Suppressor macrophage treated with lipopolysaccharide for 1 hour (primary cell): Measurements from ENCODE around the gene PIP4K2C.
A peak's percentile ranks its signal among the peaks of the same experiment; 100 is the strongest.
"Not testable (repeated sequence)": the region's sequence is repeated elsewhere in the genome, so short reads cannot be mapped to it uniquely, and the experiment has no call there.

Experiments
- DNase-seq, 3 donors: peaks; one replicate each; pipeline ENCODE4 v3.0.0-alpha.2; 2020 to 2022

The PIP4K2C gene

DNA sequence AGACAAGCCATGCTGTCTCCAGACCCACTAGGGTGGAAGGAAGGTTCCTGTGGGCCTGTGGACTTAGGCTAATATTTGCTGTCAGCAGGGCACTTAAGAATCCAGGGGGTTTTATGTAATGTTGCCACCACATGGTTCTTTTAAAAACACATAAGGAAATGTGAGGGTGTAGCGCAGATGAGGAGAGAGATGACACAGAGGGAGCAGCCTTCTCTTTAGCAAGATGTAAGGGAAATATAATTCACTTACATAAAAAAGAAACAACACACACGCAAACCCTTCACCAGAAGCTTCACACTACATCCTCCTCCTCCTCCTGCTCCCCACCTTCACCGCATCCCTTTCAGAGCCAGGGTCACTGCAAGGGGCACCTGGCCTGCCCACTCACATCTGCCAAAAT, 4.9 kb upstream of the PIP4K2C start:
- no peak for DNase-seq

DNA sequence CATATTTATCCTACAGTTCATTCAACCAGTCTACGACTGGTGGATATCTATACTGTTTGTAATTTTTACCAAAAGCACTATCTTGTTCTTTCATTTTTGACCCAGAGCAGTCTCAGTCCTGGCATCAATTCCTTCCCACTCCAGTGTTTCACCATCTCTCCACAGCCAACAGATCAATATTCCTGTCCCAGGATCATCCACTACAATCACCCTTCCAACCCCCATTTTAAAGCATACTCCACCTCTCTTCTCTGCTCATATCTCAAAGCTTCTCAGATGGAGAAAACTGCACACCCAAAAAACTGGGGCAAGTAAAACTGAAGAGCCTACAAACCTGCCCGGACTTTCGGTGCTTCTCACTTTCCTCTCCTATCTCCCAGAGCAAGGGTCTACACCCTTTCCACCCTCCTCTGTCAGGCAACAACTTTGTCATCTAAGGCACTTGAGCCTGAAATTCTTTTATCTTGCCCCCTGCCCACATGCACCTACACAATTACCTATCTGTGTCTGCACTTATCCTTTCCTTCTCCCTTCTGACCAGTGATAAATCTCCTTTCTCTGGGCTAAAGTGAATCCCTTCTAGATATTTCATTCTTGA, 4.1 kb upstream of the PIP4K2C start:
- no peak for DNase-seq

DNA sequence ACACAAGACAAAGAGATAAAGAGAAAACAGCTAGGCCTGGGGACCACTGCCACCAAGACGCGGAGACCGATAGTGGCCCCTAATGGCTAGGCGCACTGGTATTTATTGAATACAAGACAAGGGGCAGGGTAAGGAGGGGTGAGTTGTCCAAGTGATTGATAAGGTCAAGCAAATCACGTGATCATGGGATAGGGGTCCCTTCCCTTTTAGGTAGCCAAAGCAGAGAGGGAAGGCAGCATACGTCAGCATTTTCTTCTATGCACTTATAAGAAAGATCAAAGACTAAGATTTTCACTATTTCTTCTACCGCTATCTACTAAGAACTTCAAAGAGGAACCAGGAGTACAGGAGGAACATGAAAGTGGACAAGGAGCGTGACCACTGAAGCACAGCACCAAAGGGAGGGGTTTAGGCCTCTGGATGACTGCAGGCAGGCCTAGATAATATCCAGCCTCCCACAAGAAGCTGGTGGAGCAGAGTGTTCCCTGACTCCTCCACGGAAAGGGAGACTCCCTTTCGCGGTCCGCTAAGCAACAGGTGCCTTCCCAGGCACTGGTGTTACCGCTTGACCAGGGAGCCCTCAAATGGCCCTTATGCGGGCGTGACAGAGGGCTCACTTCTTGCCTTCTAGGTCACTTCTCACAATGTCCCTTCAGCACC, 1.9 kb upstream of the PIP4K2C start:
- DNase-seq, result not testable (repeated sequence)

DNA sequence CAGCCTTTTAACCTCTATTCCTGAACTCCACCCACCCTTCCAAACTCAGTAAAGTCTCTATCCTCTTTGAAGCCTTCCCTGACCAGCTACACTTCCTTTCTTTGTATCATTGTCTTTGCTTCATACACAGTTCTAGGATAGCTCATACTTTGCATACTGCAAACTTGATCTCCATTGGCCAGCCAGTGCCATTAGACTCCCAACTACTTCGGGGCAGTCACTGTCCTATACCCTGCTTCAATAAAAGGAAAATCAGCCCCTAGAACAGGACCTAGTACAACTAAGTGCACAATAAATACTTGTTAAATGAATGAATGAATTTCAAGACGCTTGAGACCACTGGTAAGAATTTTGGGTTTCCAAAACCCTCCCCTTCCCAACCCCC, 521 bp upstream of the PIP4K2C start:
- no peak for DNase-seq

DNA sequence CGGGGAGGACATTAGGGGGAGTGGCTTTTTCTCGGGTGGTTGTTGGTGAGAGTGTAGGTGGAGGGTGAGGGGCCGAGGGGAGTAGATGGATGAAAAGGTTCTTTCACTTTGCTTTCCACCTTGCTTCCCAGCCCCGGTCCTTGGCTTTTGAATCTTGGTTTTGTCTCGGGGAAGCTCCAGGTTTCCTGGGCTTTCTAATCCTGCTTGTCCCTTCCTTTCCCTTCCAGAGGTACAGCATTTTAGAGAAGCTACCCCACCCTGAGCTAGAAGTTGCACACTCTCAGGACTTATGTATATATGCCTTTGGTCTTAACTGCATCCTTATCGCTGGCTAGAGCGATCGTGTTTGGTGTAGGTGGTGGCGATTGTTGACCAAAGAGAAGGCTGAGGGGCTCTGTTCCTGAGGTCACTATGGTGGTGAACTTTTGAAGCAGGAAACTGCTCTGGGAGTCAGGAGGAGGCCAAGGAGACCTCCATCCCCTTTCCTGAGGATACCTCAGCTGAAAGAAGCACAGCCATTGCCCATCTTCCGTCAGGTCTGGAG, 862 bp downstream of the PIP4K2C start:
- DNase-seq, result no peak

DNA sequence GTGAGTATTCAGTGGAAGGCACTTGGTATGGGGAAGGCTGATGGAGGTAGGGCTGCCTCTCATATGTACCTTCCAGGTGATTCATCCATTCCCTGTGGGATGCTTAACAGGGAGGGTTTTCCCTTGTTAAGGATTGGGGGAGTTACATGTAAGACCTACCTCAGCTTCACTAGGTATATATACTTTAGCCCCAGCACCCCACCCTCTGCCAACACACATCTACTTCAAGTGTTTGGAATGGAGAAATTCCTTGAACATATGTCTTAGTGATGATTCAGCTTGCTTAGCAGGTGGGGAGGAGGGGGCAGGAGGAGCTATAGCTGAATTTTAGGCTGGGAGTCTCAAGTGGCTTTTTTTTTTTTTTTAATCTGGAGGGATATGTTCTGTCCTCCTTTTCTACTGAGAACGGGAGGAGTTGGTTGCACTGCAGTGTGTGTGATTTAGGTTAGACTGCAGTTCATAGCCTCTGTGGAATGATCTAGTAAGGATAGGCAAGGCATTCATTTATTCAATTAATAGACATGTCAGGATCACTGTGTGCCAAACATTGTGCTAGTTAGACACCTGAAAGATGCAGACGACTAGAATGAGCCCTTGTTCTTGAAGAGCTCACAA, 1.7 kb downstream of the PIP4K2C start:
- DNase-seq, result no peak

DNA sequence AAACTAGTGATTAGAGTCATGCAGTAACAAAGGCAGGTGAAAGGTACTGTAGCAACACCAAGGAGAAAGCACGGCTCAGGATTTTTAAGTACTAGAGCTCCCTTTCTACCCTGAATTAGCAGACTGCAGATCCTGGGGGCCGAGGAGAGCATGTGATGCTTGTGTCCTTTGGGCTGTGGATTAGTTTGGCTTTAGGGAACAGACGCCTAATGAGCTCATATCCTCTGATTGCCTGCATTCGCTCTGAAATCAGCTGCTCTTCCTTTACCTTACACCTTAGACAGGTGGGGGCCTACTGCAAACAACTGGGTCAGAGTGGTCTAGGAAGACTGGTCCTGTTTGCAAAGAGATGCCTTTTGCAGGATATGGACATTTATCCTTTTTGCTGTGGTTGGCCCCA, 2.2 kb downstream of the PIP4K2C start:
- DNase-seq, result no peak

DNA sequence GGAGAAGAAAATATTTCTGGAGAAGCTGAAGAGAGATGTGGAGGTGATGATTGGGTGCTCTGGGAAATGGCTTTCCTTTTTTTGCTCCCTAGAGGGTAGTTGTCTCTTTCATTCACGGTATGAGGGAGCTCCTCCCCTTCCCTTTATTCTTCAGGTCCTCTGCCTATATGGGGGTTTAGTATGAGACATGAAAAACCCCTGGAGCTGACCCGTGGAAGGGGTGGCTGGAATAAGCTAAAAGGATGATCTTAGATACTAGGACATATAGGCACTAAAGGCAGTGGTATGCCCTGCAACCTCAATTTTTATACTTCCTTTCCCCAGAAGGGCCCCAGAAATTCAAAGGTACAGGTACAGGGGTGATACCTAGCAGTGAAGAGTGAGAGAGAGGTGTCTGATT, 9.4 kb downstream of the PIP4K2C start:
- DNase-seq, result no peak

DNA sequence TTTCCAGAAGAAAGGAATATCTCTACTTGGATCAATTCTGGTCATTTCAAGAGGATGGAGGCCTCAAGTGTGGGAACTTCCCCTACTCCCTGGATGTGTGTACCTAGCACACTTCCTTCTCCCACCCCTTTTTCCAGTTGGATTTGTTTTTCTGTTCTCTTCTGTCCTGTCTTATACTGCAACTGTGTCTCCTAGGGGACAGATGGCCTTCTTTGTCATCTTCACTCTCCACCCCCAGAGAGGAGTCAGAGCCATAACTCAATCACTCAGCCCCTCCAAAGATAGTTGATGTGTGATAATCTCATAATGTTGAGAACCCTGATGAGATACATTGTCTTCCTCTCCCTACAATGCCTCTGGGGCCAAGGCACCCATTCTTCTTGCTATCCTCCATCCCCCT, 11.6 kb downstream of the PIP4K2C start:
- no peak for DNase-seq

DNA sequence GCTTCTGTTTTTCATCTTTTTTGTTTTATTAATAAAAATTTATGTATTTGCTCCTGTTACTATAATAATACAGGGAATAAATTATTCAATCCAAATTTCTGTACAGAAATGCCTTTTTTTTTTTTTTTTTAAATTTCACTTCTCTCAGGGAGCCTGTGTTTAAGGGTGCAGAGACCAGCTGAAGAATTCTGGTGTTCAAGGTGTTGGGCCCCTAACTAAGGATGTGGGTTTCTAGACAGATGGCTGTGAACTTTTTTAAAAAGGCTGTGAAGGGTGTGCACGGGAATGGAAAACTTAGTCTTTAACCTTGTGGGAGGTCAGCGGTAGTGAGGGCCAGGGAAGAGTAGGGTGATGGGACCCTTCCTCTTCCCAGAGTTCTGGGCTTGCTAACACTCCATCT, 12.3 kb downstream of the PIP4K2C start:
- DNase-seq, result no peak

DNA sequence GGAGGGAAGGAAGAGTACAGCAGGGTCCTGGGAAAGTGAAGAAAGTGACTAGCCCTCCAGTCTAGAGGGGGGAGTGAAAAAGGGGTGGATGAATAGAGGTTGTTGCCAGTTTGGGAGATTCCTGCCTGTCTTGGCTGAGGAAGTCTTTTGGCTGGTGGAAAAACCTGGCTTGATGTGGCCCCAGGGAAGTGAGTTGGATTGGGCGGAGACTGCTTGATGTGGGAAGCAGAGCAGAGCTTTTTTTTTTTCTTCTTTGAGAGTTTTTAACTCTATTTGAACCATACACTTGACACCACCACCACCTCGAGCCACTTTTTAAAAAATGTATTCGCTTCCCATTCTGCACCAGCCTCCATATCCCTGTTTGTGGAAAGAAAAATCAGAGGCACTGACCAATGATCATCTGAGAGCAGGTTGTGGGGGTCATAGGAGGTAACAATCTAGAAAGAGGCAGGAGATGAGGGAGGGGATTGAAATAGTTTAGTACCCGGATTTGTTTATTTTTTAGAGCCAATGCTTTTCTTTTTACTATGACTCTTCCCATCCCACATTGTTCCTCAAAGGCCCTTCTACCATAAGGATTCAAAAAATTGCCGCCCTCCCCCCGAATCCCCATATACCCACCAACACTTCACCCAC, 12.9 kb downstream of the PIP4K2C start:
- DNase-seq, result peak in 1 of 3 donors; percentile 37

DNA sequence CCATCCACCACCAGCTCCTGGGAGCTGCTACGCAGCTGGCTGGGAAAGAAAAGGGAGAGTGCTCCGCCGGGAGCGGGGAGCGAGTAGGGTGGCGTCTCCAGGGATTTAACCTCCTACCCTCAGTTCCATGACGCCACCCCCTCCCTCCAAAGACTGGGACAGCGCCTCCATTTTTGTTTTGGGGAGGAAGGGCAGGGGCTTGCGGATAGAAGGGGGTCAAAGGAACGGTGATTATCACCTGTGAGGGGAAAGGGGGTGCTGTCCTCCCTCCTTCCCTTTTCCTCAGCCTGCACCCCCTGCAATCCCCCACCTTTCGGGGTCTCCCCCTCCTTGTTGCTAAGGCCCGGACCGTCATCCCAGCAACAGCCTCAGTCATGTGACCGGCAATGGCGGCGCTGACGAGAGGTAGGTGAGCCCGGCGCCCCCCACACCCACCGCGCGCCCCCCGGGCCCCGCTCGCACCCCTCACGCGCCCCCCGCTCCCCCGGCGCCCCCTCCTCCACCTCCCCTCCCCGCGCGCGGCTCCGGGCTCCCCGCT, 13.5 kb downstream of the PIP4K2C start, which contains the start of gene DTX3:
DTX3 (plus strand) TSS at position 371 of the 538 bp plus-strand sequence. CDS start 1,694 bp downstream, outside the sequence.
- no peak for DNase-seq

DNA sequence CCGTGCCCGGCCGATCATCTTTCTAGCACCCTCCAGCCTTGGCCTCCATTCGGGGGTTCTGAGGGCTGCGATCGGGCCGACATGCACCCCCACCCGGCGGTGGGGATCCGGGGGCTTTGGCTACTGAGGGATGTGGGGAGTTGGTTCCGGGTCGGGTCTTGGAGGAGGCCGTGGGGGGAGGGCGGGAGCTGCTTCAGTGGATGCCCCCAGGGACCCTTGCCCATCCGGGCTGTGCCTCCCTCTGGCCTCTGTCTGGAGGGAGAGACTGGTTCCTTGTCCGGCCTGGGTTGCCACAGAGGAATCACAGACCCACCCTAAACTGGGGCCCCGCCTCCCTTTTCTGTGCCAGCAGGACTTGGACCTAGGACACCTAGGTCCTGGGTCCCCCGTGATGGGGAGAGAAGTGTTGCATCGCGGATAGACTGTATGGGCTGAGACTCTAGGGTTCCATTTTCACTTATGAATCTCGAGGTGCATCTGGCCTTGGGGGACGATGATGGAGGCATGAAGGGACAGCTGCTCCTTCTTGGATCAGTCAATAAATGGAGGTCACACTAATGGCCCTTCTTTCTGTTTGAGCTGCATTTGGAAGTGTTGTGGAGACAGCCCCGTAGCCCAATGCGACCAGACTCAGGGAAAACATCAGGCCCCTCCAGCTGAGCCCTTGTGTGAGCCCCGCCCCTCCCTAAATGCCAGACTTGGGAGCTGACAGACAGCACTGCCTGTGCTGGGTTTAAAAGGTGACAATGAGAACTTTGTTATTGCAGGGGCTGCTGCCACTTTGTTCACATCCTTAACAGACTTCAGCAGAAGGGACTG, 14.2 kb downstream of the PIP4K2C start:
- DNase-seq, result no peak

DNA sequence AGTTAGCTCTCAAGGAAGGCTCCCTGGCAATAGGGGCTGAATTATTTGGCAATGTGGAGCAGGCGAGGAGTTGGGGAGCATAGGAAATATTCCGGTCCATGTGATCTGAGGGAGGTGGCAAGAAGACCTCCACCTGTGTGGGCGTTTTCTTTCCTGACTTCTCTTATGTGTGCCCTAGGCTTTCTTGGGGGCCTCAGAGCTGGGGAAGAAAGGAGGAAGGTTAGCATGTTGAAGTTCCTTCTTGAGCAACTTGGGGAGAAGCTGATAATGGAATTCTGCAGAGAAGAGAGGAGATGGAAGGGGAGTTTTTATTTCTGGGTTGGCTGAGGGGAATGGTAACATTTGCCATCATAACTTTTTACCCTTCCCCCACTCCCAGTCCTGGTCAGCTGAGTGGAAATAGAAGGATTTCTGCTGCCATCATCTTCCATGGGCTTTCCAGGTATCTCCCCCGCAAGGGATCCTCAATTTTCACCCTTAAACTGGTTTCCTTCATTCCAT, 14.9 kb downstream of the PIP4K2C start:
- DNase-seq, result no peak

DNA sequence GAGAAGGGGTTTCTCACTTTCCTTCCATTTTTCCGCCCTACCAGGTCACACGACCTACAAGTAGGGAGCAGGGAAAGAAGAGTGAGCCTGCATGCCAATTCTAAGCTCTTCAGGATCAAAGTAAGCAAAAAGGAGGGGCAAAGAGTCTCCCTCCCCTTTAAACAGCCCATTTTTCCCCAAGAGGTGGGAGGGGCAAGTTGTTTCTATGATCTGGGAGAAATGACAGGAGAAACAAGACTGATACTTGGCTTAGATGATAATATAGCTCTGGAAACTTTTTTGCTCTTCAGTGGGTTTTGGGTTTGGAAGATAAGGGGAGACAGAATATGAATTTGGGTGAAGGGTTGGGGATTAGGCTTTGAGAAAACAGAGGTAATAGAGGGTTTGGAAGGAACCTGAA, 15.4 kb downstream of the PIP4K2C start:
- DNase-seq, result no peak

DNA sequence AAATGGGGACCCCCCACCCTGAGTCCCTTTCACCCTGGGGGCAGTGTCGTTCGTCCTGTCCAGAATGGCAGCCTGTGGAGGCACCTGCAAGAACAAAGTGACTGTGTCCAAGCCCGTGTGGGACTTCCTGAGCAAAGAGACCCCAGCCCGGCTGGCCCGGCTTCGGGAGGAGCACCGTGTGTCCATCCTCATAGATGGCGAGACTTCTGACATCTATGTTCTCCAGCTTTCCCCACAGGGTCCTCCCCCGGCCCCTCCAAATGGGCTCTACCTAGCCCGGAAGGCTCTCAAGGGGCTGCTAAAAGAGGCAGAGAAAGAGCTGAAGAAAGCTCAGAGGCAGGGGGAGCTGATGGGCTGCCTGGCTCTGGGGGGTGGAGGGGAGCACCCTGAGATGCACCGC, 15.8 kb downstream of the PIP4K2C start:
- no peak for DNase-seq

DNA sequence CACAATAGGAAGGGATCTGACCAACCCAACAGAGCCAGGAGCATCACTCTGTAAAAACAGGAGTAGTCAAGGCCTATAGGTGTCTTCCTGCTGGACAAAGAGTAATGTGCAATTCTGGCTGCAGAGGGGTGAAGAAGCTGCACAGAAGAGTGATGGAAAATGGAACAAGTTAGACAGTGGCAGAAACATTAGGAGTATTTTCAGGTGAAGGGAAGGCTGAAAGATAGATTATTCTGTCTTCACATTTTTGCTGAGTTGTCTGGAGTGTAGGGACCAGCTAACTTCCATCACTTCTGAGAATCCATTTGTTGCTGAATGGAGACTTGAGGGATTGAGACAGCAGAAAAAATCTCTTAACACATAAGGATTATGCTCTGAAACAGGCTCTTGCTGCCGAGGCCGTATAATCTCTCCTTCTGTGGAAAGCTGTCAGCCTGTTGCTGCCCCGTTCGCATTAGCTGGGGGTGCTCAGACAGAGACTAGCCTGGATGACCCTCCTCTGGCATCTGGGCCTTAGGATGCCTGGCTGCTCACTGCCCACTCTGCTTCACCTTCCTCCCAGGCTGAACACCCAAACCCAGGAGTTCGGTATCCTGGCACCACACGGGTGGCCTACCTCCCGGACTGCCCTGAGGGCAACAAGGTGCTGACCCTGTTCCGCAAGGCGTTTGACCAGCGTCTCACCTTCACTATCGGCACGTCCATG, 17.1 kb downstream of the PIP4K2C start:
- no peak for DNase-seq

DNA sequence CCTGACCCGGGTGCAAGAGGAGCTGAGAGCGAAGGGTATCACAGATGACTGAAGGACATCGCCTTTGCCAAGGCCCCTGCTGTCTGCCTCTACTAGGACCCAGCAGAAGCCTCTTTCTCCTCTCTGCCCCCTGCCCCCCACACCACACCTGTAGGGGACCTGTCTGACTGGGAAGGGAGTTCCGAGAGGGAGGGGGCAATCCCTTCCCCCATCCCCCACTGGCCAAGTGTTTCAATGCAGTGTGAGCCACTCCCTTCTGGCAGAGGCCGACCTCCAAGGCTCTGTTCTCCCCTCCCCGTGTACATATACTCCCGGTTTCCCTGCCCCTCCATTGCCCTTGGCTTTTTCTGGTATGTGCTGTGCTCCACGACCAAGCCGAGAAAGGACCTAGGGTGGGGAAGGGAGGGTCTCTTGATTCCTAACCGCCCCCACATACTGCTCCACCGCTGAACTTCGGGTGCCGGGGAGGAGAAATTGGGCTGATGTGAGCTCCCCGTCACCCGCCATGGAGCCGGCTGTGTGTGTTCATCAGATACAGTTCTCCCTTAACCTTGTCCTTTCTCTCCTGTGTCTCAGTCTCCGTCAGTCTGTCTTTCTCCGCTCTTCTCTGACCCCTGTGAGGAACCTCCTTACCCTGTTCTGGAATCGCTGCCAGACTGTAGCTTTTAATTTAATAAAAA, 18.2 kb downstream of the PIP4K2C start:
- DNase-seq, result no peak

DNA sequence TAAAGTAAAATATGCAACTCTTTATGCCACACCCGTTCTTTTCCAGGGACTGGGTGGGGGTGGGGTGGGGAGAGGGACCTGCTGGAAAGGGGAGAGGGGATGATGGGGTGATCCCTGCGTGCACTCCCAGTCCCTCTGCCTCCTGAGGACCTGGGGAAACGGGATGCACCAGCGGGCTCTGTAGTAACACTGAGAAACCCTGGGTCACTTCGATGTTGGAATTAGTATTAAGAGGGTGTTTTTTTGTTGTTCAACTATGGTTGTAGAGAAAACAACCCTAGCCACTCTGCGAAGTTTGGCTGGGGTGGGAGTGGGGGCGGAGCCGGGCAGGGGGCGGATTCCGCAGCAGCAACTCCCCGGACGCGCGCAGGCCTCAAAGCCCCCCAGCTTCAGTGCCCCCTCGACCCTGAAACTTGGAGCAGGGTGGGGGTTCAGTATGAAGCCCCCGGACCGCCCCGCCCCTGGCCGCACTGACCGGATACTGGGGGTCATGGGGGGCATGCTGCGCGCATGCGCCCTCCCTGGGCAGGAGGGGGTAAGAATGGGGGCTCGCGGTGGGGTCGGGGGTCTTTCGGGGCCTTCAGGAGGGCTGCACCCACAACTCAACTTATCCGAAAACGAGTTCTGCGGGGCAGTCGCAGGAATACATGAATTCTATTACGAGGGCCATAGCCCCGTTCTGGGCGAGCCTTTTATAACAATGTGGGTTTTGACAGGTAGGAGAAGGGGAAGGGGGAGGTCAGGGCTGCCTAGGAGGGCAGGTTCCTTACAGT, 19.0 kb downstream of the PIP4K2C start:
- DNase-seq, result no peak

DNA sequence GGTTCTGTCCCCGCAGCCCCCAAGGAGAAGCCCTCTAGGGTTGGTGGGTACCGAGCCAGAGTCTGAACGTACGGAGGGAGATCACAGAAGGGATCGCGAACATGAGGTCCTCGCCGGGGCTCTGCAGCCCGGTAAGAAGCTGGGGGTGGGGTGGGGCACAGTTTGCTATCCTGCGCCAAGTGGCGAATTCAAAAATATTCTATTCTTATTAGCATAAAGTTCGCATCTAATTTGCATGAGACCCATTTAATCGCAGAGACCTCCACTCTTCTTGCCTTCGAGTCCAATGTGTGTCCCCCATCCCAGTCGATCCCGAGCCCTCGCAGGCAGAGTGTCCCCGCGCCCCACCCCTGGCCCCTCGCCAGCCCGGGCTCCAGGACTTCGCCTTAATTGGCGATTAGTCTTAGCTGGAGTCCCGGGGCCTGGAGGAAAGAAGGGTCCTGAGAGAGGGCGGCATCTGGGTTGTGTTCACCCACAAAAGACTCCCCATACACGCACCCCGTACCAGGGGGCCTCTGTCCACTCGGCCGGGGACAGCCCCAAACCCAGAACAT, 19.6 kb downstream of the PIP4K2C start:
- DNase-seq, result no peak
